Measurements from ENCODE around the gene ZDHHC14. TPM values are rescaled to one million over a fixed set of nuclear protein-coding genes. Genes with fewer than 3 reads are reported as not detected.

Gene ZDHHC14
- total RNA-seq, 4 donors from 2014 or later = 11.4 to 20.8 (median 15.6) TPM

GRCh38 chr6:157609556-157609955, 228.6 kb downstream of the ZDHHC14 start:
- peaks cover 0 to 4% (median 1%) of the 10 kb centered on the region in 4 donors for H3K4me1 ChIP-seq
- WGBS, 2 donors = 93 to 100% methylated on average over 3 of the region's 3 CpGs
- H3K36me3 ChIP-seq = no peaks in the 10 kb centered on the region
- no peak overlapping the region for H3K4me3 ChIP-seq
- H3K27me3 ChIP-seq = no peaks in the 10 kb centered on the region
- TF ChIP-seq EP300 (IDR thresholded peaks at IDR 0.05) (no peak), POLR2A (IDR thresholded peaks at IDR 0.05) (no peak)
- TF ChIP-seq, protein P1, sequence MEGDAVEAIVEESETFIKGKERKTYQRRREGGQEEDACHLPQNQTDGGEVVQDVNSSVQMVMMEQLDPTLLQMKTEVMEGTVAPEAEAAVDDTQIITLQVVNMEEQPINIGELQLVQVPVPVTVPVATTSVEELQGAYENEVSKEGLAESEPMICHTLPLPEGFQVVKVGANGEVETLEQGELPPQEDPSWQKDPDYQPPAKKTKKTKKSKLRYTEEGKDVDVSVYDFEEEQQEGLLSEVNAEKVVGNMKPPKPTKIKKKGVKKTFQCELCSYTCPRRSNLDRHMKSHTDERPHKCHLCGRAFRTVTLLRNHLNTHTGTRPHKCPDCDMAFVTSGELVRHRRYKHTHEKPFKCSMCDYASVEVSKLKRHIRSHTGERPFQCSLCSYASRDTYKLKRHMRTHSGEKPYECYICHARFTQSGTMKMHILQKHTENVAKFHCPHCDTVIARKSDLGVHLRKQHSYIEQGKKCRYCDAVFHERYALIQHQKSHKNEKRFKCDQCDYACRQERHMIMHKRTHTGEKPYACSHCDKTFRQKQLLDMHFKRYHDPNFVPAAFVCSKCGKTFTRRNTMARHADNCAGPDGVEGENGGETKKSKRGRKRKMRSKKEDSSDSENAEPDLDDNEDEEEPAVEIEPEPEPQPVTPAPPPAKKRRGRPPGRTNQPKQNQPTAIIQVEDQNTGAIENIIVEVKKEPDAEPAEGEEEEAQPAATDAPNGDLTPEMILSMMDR (IDR thresholded peaks at IDR 0.05) = no peak
- no peak overlapping the region for H3K27ac ChIP-seq
- H3K9me3 ChIP-seq = no peaks in the 10 kb centered on the region
- no peak for DNase-seq (ENCODE audit: low spot score in 2 of 2)

DNA sequence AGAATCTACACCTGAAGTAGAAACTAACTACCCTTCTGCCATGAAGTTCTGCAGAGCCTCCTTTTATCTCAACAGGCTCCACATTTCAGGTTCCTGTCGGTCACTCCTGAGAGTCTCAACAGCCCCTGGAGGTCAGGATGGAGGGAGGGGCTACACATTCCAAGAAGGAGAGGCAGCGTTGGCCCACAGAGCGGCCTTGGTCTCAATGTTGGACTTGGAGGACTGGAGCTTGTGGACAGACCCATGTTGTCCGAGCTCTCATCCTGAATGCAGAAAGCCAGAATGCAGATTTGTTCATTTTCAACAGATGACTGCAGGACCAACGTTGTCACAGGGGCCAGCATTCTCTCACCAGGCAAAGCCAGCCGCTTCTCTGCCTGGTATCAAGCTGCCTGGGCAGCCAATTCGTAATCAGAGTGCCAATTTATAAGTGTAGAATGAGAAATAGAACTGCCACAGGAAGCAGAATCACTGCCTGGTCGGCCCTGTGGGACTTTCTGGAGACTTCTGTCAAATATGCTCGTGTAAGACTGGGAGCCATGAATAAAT, 229.5 kb downstream of the ZDHHC14 start:
- no peak for TF ChIP-seq POLR2A (IDR thresholded peaks at IDR 0.05)
- TF ChIP-seq, protein P1 (IDR thresholded peaks at IDR 0.05) = no peak
- no peak for TF ChIP-seq EP300 (IDR thresholded peaks at IDR 0.05)
- H3K27ac ChIP-seq = no peak overlapping the region
- no peaks in the 10 kb centered on the region for H3K36me3 ChIP-seq
- 74 to 75% methylated on average over 9 of the region's 9 CpGs for WGBS, 2 donors
- H3K9me3 ChIP-seq = no peaks in the 10 kb centered on the region
- DNase-seq (ENCODE audit: low spot score in 2 of 2) = no peak
- H3K4me3 ChIP-seq = no peak overlapping the region
- H3K27me3 ChIP-seq = no peaks in the 10 kb centered on the region
- peaks cover 0 to 11% (median 3%) of the 10 kb centered on the region in 4 donors for H3K4me1 ChIP-seq

- no peaks in the 10 kb centered on the region for H3K36me3 ChIP-seq
- no peak for DNase-seq (ENCODE audit: low spot score in 2 of 2)
Measured at GRCh38 chr6:157611406-157611805, 230.4 kb downstream of the ZDHHC14 start.

GRCh38 chr6:157613011-157613522, 232.1 kb downstream of the ZDHHC14 start:
- 79 to 81% methylated on average over 7 of the region's 7 CpGs for WGBS, 2 donors
- Histone ChIP-seq H3K4me3 (no peak overlapping the region), H3K27ac (peak overlapping the region in 1 of 4 donors; percentile 4), H3K4me1 (peaks cover 0 to 9% (median 3%) of the 10 kb centered on the region in 4 donors), H3K27me3 (no peaks in the 10 kb centered on the region), H3K9me3 (no peaks in the 10 kb centered on the region), H3K36me3 (no peaks in the 10 kb centered on the region)
- no peak for DNase-seq (ENCODE audit: low spot score in 2 of 2)
- TF ChIP-seq EP300 (IDR thresholded peaks at IDR 0.05) (no peak), POLR2A (IDR thresholded peaks at IDR 0.05) (no peak)
- TF ChIP-seq, protein P1 (IDR thresholded peaks at IDR 0.05) = no peak

More at GRCh38 chr6:157611406-157611805, 230.4 kb downstream of the ZDHHC14 start:
- Histone ChIP-seq H3K4me3 (no peak overlapping the region), H3K9me3 (no peaks in the 10 kb centered on the region), H3K27ac (no peak overlapping the region), H3K4me1 (peaks cover 0 to 13% (median 3%) of the 10 kb centered on the region in 4 donors), H3K27me3 (no peaks in the 10 kb centered on the region)
- TF ChIP-seq, protein P1 (IDR thresholded peaks at IDR 0.05) = no peak
- TF ChIP-seq EP300 (IDR thresholded peaks at IDR 0.05) (no peak), POLR2A (IDR thresholded peaks at IDR 0.05) (no peak)
- WGBS, 2 donors = 89 to 95% methylated on average over 3 of the region's 3 CpGs

DNA sequence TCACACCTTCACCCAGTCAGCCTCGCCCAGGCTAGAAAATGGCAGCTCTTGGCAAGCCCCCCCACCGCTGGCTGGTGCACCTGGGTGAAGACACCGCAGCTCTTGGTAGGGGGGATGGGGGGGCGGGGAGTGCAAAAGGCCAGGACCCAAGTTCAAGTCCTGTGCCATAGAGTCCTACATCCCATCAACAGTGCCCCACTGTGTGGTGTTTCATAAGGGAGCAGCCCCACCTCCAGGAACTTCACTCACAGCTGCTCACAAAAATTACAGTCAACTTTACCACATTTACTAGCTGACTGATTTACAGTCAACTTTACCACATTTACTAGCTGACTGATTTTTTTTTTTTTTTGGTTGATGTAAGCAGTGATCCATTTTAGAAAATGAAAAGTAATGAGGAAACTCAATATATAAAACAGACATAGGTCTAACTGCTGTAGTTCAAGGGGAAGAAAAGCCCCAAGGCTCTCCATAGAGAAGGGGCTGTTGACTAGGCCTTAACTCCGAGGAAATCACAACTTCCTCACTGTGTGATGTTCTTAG, 233.1 kb downstream of the ZDHHC14 start:
- whole genome bisulfite sequencing, 2 donors = 86 to 89% methylated on average over 5 of the region's 5 CpGs
- no peak for DNase-seq (ENCODE audit: low spot score in 2 of 2)

More for the DNA sequence above, 233.1 kb downstream of the ZDHHC14 start:
- Histone ChIP-seq H3K27ac (peak overlapping the region in 1 of 4 donors; percentile 66), H3K27me3 (no peaks in the 10 kb centered on the region), H3K36me3 (no peaks in the 10 kb centered on the region), H3K9me3 (no peaks in the 10 kb centered on the region), H3K4me1 (peaks cover 0 to 9% (median 3%) of the 10 kb centered on the region in 4 donors), H3K4me3 (no peak overlapping the region)
- TF ChIP-seq POLR2A (IDR thresholded peaks at IDR 0.05) = no peak
- no peak for TF ChIP-seq EP300 (IDR thresholded peaks at IDR 0.05)
- TF ChIP-seq, protein P1 (IDR thresholded peaks at IDR 0.05) = no peak
